Measurements from ENCODE around the gene CFD.

CFD gene

GRCh38 chr19:858868-859843, at the start of gene CFD:
TSS of gene CFD (plus strand) at chr19:859664. CDS start at chr19:859690, 26 bp downstream.
- H3K9me3 ChIP-seq (ENCODE audit: control insufficient read depth in 5 of 5, low read length in 5 of 5): no peaks in the 10 kb centered on the region
- H3K4me3 ChIP-seq (ENCODE audit: low read depth in 1 of 5, low read length in 5 of 5): peak within 1 kb of the TSS; percentile 70 to 88 (median 80)
- H3K4me1 ChIP-seq (ENCODE audit: control insufficient read depth in 5 of 5, insufficient read depth in 5 of 5, low read length in 5 of 5): peaks cover 3 to 38% (median 29%) of the 10 kb centered on the region in 5 donors
- H3K36me3 ChIP-seq (ENCODE audit: control insufficient read depth in 5 of 5, insufficient read depth in 5 of 5, low read length in 5 of 5): peaks cover 0 to 9% (median 8%) of the 10 kb centered on the region in 5 donors
- peak within 1 kb of the TSS; percentile 56 to 88 (median 76) for H3K9ac ChIP-seq (ENCODE audit: low read length in 5 of 5)
- peaks cover 0 to 4% (median 0%) of the 10 kb centered on the region in 5 donors for H3K27me3 ChIP-seq (ENCODE audit: control insufficient read depth in 5 of 5, insufficient read depth in 4 of 5, low read length in 5 of 5)
- peak within 1 kb of the TSS; percentile 92 for H3K27ac ChIP-seq (ENCODE audit: low read depth, low read length)

- Histone ChIP-seq H3K4me3 (ENCODE audit: low read depth in 1 of 5, low read length in 5 of 5) (no peak overlapping the region), H3K36me3 (ENCODE audit: control insufficient read depth in 5 of 5, insufficient read depth in 5 of 5, low read length in 5 of 5) (peaks cover 0 to 82% (median 71%) of the 10 kb centered on the region in 5 donors), H3K27me3 (ENCODE audit: control insufficient read depth in 5 of 5, insufficient read depth in 4 of 5, low read length in 5 of 5) (no peaks in the 10 kb centered on the region), H3K9me3 (ENCODE audit: control insufficient read depth in 5 of 5, low read length in 5 of 5) (no peaks in the 10 kb centered on the region), H3K9ac (ENCODE audit: low read length in 5 of 5) (no peak overlapping the region), H3K27ac (ENCODE audit: low read depth, low read length) (no peak overlapping the region), H3K4me1 (ENCODE audit: control insufficient read depth in 5 of 5, insufficient read depth in 5 of 5, low read length in 5 of 5) (no peaks in the 10 kb centered on the region)
These were observed 49.2 kb upstream of the CFD start for GRCh38 chr19:810077-810855.

GRCh38 chr19:810883-811489, 48.5 kb upstream of the CFD start:
- Histone ChIP-seq H3K4me1 (ENCODE audit: control insufficient read depth in 5 of 5, insufficient read depth in 5 of 5, low read length in 5 of 5) (no peaks in the 10 kb centered on the region), H3K9me3 (ENCODE audit: control insufficient read depth in 5 of 5, low read length in 5 of 5) (no peaks in the 10 kb centered on the region), H3K36me3 (ENCODE audit: control insufficient read depth in 5 of 5, insufficient read depth in 5 of 5, low read length in 5 of 5) (peaks cover 0 to 75% (median 64%) of the 10 kb centered on the region in 5 donors), H3K27ac (ENCODE audit: low read depth, low read length) (no peak overlapping the region), H3K27me3 (ENCODE audit: control insufficient read depth in 5 of 5, insufficient read depth in 4 of 5, low read length in 5 of 5) (no peaks in the 10 kb centered on the region), H3K9ac (ENCODE audit: low read length in 5 of 5) (no peak overlapping the region), H3K4me3 (ENCODE audit: low read depth in 1 of 5, low read length in 5 of 5) (no peak overlapping the region)

GRCh38 chr19:811506-812048, 47.9 kb upstream of the CFD start:
- H3K4me3 ChIP-seq (ENCODE audit: low read depth in 1 of 5, low read length in 5 of 5): no peak overlapping the region
- H3K36me3 ChIP-seq (ENCODE audit: control insufficient read depth in 5 of 5, insufficient read depth in 5 of 5, low read length in 5 of 5): peaks cover 0 to 69% (median 58%) of the 10 kb centered on the region in 5 donors
- H3K27ac ChIP-seq (ENCODE audit: low read depth, low read length): no peak overlapping the region
- no peaks in the 10 kb centered on the region for H3K27me3 ChIP-seq (ENCODE audit: control insufficient read depth in 5 of 5, insufficient read depth in 4 of 5, low read length in 5 of 5)
- H3K9ac ChIP-seq (ENCODE audit: low read length in 5 of 5): no peak overlapping the region
- no peaks in the 10 kb centered on the region for H3K4me1 ChIP-seq (ENCODE audit: control insufficient read depth in 5 of 5, insufficient read depth in 5 of 5, low read length in 5 of 5)
- H3K9me3 ChIP-seq (ENCODE audit: control insufficient read depth in 5 of 5, low read length in 5 of 5): no peaks in the 10 kb centered on the region

GRCh38 chr19:812049-812746, 47.3 kb upstream of the CFD start:
- Histone ChIP-seq H3K36me3 (ENCODE audit: control insufficient read depth in 5 of 5, insufficient read depth in 5 of 5, low read length in 5 of 5) (peaks cover 0 to 63% (median 51%) of the 10 kb centered on the region in 5 donors), H3K27ac (ENCODE audit: low read depth, low read length) (no peak overlapping the region), H3K9me3 (ENCODE audit: control insufficient read depth in 5 of 5, low read length in 5 of 5) (no peaks in the 10 kb centered on the region), H3K4me3 (ENCODE audit: low read depth in 1 of 5, low read length in 5 of 5) (no peak overlapping the region), H3K27me3 (ENCODE audit: control insufficient read depth in 5 of 5, insufficient read depth in 4 of 5, low read length in 5 of 5) (no peaks in the 10 kb centered on the region), H3K9ac (ENCODE audit: low read length in 5 of 5) (no peak overlapping the region), H3K4me1 (ENCODE audit: control insufficient read depth in 5 of 5, insufficient read depth in 5 of 5, low read length in 5 of 5) (no peaks in the 10 kb centered on the region)

GRCh38 chr19:812747-813218, 46.7 kb upstream of the CFD start:
- H3K27me3 ChIP-seq (ENCODE audit: control insufficient read depth in 5 of 5, insufficient read depth in 4 of 5, low read length in 5 of 5): no peaks in the 10 kb centered on the region
- no peak overlapping the region for H3K4me3 ChIP-seq (ENCODE audit: low read depth in 1 of 5, low read length in 5 of 5)
- H3K9ac ChIP-seq (ENCODE audit: low read length in 5 of 5): no peak overlapping the region
- H3K27ac ChIP-seq (ENCODE audit: low read depth, low read length): no peak overlapping the region
- H3K9me3 ChIP-seq (ENCODE audit: control insufficient read depth in 5 of 5, low read length in 5 of 5): no peaks in the 10 kb centered on the region
- H3K36me3 ChIP-seq (ENCODE audit: control insufficient read depth in 5 of 5, insufficient read depth in 5 of 5, low read length in 5 of 5): peaks cover 0 to 57% (median 46%) of the 10 kb centered on the region in 5 donors
- no peaks in the 10 kb centered on the region for H3K4me1 ChIP-seq (ENCODE audit: control insufficient read depth in 5 of 5, insufficient read depth in 5 of 5, low read length in 5 of 5)

GRCh38 chr19:813219-814151, 46.0 kb upstream of the CFD start:
- Histone ChIP-seq H3K9ac (ENCODE audit: low read length in 5 of 5) (no peak overlapping the region), H3K4me1 (ENCODE audit: control insufficient read depth in 5 of 5, insufficient read depth in 5 of 5, low read length in 5 of 5) (no peaks in the 10 kb centered on the region), H3K27ac (ENCODE audit: low read depth, low read length) (no peak overlapping the region), H3K4me3 (ENCODE audit: low read depth in 1 of 5, low read length in 5 of 5) (no peak overlapping the region), H3K9me3 (ENCODE audit: control insufficient read depth in 5 of 5, low read length in 5 of 5) (no peaks in the 10 kb centered on the region), H3K36me3 (ENCODE audit: control insufficient read depth in 5 of 5, insufficient read depth in 5 of 5, low read length in 5 of 5) (peaks cover 0 to 50% (median 39%) of the 10 kb centered on the region in 5 donors), H3K27me3 (ENCODE audit: control insufficient read depth in 5 of 5, insufficient read depth in 4 of 5, low read length in 5 of 5) (no peaks in the 10 kb centered on the region)

GRCh38 chr19:814152-815078, 45.0 kb upstream of the CFD start:
- Histone ChIP-seq H3K9me3 (ENCODE audit: control insufficient read depth in 5 of 5, low read length in 5 of 5) (no peaks in the 10 kb centered on the region), H3K4me1 (ENCODE audit: control insufficient read depth in 5 of 5, insufficient read depth in 5 of 5, low read length in 5 of 5) (no peaks in the 10 kb centered on the region), H3K9ac (ENCODE audit: low read length in 5 of 5) (no peak overlapping the region), H3K27ac (ENCODE audit: low read depth, low read length) (no peak overlapping the region), H3K36me3 (ENCODE audit: control insufficient read depth in 5 of 5, insufficient read depth in 5 of 5, low read length in 5 of 5) (peaks cover 0 to 41% (median 30%) of the 10 kb centered on the region in 5 donors), H3K4me3 (ENCODE audit: low read depth in 1 of 5, low read length in 5 of 5) (no peak overlapping the region), H3K27me3 (ENCODE audit: control insufficient read depth in 5 of 5, insufficient read depth in 4 of 5, low read length in 5 of 5) (no peaks in the 10 kb centered on the region)
